ENCODE data around the gene SMIM27.

The SMIM27 gene

DNA sequence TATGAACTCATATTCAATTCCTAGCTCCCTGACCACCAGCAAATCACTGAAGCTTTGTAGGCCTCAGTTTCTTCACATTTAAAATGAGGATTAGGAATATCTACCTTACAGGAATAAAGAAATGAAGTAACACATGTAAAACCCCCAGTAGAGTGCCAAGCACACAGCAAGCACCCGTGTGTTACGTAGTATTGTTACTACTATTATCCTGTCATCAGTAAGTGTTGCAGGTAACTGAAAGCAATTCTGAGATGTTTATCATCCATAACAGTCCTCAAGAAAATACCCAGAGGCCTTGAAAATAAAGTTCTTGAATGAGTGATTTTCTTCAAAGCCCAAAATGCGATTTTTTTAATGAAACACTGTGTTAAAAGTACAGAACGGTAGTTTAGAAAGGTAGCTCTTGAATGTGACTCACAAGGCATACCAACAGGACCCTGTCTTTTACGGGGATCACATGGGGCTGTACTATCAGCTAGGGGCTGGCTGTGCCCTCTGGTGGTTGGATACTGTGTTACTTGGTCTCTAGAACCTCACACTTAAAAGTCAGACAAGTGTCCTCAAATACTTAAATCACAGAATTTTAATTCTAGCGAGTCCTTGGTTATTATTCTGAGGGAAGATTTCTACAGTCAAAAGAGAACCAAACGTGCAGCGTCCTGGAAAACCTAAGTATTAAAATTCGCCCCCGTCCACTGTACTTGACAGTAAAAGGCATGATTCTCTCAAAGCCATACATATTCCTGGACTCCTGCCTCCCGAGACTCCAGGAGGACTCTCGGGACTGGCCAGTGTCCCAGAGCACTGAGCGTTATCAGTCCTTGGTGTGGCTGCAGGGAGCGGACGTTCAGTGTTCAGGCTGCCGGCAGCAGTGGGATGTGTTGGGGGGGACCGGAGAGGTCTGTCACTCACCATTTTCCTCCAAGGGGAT is 20.1 kb downstream of the SMIM27 start:
- TF ChIP-seq, protein P1, sequence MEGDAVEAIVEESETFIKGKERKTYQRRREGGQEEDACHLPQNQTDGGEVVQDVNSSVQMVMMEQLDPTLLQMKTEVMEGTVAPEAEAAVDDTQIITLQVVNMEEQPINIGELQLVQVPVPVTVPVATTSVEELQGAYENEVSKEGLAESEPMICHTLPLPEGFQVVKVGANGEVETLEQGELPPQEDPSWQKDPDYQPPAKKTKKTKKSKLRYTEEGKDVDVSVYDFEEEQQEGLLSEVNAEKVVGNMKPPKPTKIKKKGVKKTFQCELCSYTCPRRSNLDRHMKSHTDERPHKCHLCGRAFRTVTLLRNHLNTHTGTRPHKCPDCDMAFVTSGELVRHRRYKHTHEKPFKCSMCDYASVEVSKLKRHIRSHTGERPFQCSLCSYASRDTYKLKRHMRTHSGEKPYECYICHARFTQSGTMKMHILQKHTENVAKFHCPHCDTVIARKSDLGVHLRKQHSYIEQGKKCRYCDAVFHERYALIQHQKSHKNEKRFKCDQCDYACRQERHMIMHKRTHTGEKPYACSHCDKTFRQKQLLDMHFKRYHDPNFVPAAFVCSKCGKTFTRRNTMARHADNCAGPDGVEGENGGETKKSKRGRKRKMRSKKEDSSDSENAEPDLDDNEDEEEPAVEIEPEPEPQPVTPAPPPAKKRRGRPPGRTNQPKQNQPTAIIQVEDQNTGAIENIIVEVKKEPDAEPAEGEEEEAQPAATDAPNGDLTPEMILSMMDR (IDR thresholded peaks at IDR 0.05; ENCODE audit: control insufficient read depth, insufficient read depth, low read depth, low read length, missing control alignments) = peak; percentile 68
- peak overlapping the region; percentile 98 for H3K4me3 ChIP-seq (ENCODE audit: control insufficient read depth, low read depth, low read length)
- no peak for DNase-seq (ENCODE audit: low read depth)

DNA sequence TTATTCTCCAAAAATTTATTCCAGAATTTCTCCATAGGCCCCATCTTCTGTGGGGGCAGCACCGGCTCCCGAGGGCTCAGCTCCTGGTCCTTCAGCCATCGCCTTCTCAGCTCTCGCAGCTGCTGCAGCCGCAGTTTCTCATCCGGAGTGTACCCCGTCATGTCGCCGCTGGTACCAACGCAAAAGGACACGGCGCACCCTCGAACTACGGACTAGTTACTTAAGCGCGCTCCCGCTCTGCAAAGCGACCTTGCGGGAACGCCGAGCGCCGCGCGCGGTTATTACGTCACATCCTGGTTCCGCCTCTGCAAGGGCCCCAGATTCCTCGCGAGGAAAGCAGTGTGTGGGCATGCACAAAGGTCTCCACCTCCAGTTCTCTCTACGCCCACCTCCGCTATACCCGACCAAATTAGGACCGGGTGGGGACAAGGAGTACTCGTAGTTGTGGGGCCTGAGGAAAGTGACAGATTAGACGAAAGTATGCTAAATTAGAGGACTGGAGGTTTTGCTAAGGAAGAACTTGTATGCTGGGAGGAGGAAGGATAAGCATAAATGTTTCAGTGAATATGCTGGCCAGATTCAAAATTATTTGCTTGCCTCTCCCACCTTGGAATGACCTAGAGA is 20.9 kb downstream of the SMIM27 start, which contains the start of gene NDUFB6:
NDUFB6 (minus strand) TSS at position 260 of the 624 bp plus-strand sequence; CDS start at position 161, 99 bp downstream.
- H3K4me3 ChIP-seq (ENCODE audit: control insufficient read depth, low read depth, low read length) = peak within 1 kb of the TSS; percentile 98
- TF ChIP-seq, protein P1 (IDR thresholded peaks at IDR 0.05; ENCODE audit: control insufficient read depth, insufficient read depth, low read depth, low read length, missing control alignments) = no peak
- peak; percentile 48 for DNase-seq (ENCODE audit: low read depth)

DNA sequence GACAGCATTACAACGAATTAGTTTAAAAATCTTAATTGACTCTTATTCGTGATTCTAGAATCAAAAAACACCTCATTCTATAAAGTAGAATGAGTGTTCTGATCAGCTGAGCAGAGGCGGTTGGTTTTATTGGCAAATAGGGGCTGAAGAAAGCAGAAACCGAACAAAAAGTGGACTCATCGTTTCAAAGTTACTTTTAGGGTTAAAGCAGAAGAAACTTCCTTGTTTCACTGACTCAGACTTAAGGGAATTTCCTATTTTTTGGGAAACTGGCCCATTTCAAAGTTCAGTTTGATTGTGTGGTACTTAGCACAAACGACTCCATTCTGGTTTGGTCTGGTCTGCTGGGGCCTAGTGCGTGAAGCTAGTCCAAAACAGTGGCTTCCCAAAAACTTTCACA is 21.7 kb downstream of the SMIM27 start:
- TF ChIP-seq, protein P1 (IDR thresholded peaks at IDR 0.05; ENCODE audit: control insufficient read depth, insufficient read depth, low read depth, low read length, missing control alignments) = no peak

DNA sequence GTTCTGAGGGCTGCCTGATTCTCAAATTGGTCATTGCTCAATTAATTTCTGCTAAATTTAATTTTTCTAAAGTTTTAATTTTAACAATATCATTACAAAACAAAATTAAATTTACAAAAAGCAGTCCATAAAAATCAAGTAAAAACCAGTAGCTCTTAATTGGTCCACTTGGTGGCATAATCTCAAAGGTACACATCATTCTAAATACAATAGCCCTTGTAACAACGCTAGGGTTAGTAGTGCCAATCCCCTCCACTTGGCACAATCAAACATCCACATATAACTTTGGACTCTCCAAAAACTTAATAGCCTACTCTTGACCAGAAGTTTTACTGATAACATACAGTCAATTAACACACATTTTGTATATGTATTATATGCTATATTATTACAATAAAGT is 22.7 kb downstream of the SMIM27 start:
- TF ChIP-seq, protein P1 (IDR thresholded peaks at IDR 0.05; ENCODE audit: control insufficient read depth, insufficient read depth, low read depth, low read length, missing control alignments) = no peak
- H3K4me3 ChIP-seq (ENCODE audit: control insufficient read depth, low read depth, low read length) = no peak overlapping the region
- no peak for DNase-seq (ENCODE audit: low read depth)

More for the DNA sequence above, 21.7 kb downstream of the SMIM27 start:
- no peak overlapping the region for H3K4me3 ChIP-seq (ENCODE audit: control insufficient read depth, low read depth, low read length)
- DNase-seq (ENCODE audit: low read depth) = no peak

DNA sequence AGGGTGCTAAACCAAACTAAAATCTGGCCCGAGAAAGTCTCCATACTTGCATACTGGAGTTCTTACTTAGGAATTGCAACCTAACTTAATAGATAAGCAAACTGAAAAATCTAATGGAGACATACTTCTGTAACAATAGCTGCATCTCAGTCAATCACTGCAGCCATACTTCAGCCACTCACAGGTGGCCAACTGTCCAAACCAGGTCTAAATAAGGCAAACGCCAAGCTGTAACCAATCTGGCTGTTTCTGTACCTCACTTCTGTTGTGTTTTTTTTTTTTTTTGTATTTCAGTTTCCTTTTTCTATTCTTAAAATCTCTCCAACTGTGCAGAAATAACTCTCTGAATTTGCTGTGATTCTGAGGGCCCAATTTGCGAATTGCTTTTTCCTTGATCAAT is 25.2 kb downstream of the SMIM27 start:
- TF ChIP-seq, protein P1 (IDR thresholded peaks at IDR 0.05; ENCODE audit: control insufficient read depth, insufficient read depth, low read depth, low read length, missing control alignments) = no peak
- DNase-seq (ENCODE audit: low read depth) = no peak
- H3K4me3 ChIP-seq (ENCODE audit: control insufficient read depth, low read depth, low read length) = no peak overlapping the region

DNA sequence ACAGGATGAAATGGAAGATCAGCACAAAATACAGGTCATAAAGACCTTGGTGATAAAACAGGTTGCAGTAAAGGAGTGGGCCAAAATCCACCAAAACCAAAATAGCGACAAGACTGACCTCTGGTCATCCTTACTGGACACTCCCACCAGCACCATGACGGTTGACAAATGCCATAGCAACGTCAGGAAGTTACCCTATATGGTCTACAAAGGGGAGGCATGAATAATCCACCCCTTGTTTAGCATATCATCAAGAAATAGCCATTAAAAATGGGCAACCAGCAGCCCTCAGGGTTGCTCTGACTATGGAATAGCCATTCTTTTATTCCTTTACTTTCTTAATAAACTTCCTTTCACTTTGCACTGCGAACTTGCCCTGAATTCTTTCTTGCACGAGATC is 26.8 kb downstream of the SMIM27 start:
- no peak for DNase-seq (ENCODE audit: low read depth)
- no peak overlapping the region for H3K4me3 ChIP-seq (ENCODE audit: control insufficient read depth, low read depth, low read length)
- TF ChIP-seq, protein P1 (IDR thresholded peaks at IDR 0.05; ENCODE audit: control insufficient read depth, insufficient read depth, low read depth, low read length, missing control alignments) = no peak
